ENCODE data around the gene CAMKMT.

The CAMKMT gene

DNA sequence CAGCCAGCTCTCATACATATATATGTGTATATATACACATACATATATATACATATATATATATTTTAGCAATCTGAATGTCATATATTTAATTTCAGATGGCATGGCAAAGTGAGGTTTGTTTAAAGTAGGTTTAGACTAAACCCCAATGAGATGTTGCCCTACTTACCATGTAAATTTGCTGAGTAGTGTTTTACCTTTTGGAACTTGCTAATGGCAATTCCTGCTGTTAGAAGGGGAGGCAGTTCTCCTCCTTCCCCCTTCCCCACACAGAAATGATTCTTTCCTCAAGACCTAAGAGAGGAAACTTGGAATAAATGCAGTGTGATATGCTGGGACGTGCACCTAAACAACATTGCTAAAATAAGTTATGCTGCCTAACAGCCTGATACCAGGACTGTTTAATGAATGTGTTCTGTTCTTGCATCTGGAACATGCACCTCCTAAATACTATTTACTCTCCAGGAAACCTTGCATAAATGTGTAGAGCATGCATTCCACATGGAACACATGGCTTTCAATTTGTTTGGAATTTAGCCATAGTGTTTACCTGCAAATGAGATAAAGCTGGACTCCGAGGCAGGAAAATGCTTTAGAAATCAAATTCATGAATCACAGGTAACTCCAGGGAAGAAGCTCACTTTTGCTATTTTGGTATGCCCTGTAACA lies 326.8 kb downstream of the CAMKMT start:
- no peak for DNase-seq (ENCODE audit: low read depth in 2 of 2)

DNA sequence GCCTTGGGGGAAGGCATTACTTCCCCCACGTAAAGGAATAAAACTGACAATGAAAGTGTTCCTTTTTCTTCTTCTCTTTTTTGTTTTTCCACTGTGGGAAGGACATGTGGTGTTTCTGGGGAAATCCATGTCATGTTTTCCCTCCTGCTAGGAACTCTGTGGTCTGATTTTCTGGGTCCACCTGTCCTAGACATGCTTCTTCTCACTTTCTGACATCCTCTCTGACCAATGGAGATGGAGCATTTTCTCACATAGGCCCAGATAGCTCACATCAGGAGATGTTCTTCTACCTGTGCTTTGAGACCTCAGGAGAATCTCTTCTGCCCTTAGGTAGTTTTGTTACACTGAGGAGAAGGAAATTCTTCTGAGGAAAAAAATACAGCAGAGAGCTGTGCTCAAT lies 327.8 kb downstream of the CAMKMT start:
- DNase-seq (ENCODE audit: low read depth in 2 of 2), result no peak

DNA sequence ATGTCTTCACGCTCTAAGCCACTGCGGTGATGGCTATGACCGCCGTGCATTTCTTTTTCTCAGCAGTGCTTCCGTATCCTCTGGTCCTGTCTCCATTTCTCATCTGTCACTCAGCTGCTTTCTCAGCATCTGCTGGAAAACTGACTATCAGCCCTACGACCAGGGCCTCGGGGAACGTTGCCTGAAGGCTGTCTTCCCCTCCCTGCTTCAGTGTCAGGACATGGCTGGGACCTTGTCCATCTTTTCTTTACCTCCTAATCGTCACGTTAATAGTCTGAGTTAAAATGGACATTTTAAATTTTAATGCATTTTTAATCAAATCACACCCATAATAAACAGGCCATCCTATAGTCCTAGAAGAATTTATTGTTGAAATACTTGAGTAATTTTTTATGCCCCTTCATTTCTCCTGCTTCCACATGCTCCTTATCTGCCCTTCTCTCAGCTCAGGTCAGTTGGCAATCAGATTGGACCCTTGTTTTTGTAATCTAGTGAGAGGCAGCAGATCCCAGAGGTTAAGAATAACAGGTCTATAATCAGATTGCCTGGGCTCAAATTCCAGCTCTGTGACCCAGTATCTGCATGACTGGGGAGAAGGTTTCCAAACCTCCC lies 329.5 kb downstream of the CAMKMT start:
- DNase-seq (ENCODE audit: low read depth in 2 of 2), result no peak

DNA sequence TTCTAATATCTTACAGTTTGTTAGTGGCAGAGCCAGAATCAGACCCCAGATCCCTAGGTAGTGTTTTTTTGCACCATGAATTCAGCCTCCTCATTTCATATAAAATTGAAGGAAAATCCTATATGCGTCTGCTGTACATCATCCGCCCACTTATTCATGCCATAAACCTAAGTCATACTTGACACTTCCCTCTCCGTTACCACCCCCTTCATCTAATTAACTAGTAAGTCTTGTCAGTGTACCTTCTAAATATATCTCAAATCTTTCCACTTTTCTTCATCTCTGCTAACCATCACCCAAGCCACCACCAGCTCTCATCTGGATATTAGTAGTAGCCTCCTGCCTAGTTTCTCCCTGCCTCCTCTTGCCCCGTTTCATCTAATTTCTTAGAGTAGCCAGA lies 331.1 kb downstream of the CAMKMT start:
- DNase-seq (ENCODE audit: low read depth in 2 of 2), result no peak

DNA sequence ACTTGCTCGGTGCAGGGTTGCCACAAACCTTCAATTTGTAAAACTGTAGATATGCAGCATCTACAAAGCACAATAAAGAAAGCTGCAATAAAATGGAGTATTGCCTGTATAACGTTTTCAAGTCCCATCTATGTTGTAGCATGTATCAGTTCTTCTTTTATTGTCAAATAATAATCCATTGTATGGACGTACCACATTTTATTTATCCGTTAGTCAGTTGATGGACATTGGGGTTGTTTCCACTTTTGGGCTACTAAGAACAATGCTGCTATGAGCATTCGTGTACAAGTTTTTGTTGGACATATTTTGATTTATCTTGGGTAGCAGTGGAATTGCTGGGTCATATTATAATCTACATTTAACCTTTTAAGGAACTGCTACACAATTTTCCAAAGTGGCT lies 339.1 kb downstream of the CAMKMT start:
- DNase-seq (ENCODE audit: low read depth in 2 of 2), result no peak

DNA sequence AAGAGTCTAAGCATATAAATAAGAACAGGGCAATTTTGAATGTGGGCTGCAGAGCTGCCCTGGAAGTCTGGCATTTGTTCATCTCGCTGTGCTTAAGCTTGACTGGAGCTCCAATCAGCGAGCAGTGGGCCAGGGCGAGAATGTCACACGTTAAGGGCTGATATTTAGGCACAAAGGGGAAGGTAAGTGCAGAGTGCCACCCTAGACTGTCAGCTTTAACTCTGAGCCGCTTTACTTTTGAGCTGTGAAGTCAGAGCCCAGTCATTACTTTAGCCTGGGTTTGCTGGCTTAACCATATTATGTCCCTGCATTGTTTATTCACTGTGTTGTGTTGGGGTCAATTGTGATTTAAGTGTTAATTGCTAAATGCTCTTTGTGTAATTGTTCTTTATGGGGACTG lies 343.6 kb downstream of the CAMKMT start:
- DNase-seq (ENCODE audit: low read depth in 2 of 2), result no peak

DNA sequence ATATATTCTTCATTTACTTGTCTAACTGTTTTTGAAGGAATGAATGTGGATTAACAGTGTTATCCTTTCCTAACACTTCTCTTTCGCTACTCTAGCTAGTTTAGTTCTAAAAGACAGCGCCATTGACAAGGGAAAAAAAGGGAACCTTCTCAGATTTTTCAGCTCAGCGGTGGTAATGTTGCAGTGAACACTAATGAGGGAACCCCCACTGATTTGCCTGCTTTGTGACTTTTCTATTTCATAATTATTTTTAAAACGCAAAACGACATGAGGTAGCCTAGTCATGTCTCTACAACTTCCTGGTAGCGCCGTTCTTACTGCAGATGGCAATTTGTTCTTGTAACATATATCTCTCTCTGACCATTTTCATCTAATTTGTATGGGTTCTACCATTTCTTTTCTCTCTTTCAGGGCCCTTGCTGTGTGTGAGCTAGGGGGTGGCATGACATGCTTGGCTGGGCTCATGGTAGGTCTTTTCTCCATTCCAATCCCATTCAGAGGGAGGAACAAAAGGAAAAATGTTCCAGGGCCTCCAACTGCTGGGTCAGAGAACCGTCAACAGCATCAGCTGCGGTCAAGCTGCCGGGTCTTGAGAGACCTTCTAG lies 344.2 kb downstream of the CAMKMT start:
- no peak for DNase-seq (ENCODE audit: low read depth in 2 of 2)

DNA sequence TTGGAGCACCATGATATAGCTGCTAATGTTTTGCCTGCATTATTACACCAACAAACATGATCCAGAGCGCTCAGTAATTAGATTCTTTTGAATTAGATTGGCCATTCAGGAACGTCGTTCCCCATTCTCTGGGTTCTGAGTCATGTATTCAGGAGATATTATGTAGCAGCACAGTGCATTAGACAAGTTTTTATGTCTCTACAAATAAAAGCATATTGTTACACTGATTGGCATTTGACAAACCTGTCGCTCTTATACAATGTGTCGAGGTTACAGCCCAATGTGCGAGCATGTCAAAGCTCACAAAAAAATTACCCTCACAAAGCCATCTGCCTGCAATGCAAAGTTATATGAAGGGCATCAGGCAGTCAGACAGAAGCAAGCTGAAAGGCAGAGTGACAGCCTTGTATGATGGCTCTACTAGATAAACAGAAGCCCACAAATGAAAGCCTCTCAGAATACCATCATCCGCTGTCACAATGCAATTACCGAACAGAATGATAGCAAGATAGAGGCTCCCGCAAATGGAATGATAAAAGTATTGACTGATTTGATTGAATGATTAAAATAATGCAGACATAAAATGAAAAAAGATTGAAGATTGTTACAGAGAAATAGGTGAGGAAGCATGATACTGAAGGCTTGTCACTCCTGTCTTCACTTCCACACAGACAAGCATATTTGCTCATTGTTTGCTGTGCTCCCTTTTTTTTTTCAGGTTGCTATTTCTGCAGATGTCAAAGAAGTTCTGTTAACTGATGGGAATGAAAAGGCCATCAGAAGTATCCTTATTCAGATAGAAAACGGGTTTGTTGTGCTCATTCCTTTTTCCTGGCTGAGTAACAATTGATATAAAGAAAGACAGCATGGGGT lies 345.2 kb downstream of the CAMKMT start:
- no peak for DNase-seq (ENCODE audit: low read depth in 2 of 2)

DNA sequence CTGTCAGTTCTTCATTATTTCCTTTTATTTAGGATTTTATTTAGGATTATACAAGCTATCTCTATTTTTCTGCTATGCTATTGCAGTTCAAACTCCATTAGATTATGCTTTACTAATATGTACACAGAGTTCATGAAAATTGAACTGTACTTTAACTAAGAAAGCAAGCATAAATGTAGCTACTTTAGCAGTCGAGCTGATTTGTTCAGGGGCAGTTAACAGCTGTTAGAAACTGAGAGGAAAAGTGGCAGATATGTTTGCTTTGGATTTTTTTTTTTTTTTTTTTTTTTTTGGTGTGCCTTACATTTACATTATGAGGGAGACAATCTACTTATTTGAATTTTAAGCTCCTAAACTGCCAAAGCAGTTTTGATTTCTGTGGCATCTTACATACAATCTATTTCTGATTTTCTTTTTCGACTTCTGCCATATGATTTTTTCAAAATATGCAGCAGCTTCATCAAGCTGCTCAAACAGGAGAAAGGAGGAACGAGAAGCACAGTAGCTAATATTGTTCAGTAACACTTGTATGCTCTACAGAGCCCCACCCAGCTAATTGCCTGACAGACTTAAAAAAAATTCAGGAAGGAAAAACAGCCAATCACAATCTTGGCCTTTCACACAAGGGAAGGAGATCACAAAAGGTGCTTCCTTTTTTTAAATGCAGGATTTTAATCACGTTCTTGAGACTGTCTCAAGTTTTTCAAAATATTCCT lies 346.4 kb downstream of the CAMKMT start:
- DNase-seq (ENCODE audit: low read depth in 2 of 2), result no peak

DNA sequence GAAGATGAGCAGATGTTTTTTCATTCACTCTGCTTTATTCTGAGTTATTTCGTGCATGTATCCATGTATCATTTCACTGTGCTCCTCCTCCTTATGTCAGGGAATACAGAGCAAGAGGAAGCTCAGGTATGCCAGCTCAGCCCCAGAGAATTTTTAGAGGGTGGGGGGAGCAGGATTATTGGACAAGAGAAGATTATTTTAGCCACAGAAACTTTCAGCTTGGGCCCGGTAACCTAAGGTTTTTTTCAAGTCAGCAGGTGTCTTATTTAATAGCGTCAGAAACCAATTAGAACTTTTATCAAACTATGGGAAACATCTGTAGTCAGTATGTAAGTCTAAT lies 346.9 kb downstream of the CAMKMT start:
- DNase-seq (ENCODE audit: low read depth in 2 of 2), result no peak

DNA sequence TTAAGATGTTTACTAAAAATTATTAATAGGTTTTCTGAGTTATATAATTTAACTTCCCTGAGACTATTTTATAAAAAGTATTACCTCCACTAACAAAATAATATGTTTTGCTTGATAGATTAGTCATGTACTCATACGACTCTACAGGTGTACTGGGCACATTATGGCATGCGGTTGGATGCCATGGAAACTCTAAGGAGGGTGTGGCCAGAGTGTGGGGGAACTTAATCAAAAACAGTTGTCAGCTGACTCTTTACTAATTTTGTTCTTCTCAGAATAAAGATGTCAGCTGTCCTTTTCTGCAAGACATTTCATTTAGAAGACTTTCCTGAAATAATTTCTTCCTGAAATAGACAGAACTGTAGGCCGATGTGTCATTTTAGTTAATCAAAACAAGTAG lies 351.4 kb downstream of the CAMKMT start:
- no peak for DNase-seq (ENCODE audit: low read depth in 2 of 2)

DNA sequence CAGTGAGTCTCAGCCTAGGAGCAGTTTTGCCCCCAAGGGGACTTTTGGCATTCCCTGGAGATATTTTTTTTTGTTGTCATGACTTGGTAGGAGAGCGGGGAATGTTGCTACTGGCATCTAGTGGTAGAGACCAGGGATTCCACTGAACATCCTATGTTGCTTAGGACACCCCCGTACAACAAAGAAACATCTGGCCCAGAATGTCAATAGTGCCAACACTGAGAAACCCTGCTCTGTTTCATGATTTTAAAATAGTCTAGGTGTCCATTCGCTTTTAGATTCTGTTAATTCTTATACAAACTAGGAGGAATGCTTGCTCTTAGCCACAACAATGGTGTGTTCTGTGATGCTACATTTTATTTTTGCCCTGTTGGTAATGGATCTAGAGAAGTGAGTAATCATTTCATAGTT lies 353.9 kb downstream of the CAMKMT start:
- no peak for DNase-seq (ENCODE audit: low read depth in 2 of 2)

DNA sequence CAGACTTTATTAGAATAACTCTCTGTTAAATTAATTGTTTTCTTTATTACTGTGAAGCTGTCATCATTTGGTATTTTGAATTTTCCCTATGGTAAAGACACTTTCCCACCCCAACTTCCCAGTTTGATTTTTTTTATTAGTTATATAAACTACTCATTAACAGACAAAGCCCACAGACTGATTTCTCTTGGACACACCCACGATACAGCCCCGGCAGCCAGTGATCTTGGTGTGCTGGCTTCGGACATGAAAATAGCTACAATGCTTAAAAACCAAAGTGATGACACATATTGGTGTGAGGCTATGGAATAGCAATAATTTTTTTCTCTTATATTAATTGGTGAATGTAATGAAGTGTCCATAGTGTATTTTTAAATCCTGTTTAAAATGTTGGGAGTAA lies 354.4 kb downstream of the CAMKMT start:
- no peak for DNase-seq (ENCODE audit: low read depth in 2 of 2)

DNA sequence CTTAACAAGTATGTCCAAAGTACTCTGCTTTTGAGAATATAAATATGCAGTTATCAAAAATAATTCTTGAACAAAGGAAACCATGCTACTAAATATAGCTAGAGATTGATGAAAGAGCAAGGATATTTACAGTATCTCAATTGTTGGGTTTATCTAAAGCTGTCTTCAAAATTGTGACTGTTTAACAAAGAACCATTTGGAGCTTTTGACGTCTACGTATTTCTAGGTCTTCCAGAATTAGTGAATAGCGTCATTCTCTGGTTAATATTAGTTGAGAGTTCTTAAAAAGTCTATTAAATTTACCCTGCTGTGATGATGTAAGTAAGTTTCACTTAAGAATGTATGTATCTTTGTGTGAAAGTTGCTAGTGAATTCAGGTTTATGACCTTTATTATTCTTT lies 356.7 kb downstream of the CAMKMT start:
- DNase-seq (ENCODE audit: low read depth in 2 of 2), result no peak

DNA sequence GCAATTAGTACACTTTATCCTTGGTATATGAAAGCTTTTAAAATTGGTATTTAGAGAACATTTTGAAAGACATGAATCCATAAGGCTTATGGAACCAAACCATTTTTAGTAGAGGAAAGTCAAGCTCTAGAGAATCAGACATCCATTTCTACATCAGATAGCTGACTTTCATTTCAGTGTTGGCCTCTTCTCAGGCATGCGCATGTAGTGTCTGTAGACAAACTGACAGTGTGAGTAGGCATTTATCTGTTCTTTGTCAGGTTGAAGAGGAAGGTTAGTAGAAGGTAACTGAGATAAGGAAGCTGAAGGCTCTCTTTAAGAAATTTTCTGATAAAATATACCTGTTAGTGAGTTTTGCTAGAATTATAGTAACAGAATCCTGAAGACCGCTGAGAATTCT lies 357.8 kb downstream of the CAMKMT start:
- no peak for DNase-seq (ENCODE audit: low read depth in 2 of 2)

DNA sequence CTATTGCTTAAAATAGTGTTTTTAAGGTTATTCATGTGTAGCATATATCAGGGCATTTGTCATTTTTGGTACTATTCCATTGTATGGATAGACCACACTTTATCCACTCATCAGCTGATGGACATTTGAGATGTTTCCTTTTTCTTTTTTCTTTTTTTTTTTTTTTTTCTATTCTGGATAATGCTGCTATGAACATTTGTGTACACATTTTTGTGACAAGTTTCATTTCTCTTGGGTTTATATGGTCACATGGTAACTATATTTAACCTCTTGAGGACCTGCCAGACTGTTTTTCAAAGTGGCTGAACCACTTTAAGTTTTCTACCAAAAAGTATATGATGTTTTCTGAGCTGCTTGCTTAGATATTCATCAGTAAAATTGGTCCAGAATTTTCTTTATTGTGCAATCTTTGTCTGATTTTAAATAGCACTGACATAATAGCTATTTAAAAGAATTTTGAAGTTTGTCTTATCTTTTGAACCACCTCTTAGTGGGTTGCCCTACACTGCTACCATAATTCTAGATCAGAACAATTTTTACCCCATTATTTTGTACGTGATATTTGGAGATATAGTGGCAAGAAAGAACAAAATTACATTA lies 360.4 kb downstream of the CAMKMT start:
- no peak for DNase-seq (ENCODE audit: low read depth in 2 of 2)

DNA sequence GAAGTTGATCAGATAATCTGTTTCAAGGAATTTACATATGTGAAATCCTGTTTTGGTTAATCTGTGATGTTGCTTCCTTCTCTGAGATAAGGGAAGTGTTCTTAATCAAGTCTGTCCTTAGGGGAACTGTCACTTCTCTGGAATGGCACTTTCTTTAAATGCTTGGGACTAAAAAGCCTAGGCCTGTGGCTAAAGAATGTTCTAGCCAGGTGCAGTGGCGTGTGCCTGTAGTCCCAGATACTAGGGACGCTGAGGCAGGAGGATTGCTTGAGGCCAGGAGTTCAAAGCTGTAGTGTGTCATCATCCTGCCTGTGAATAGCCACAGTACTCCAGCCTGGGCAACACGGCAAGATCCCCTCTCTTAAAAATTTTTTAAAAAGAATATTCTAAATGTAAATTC lies 362.2 kb downstream of the CAMKMT start:
- DNase-seq (ENCODE audit: low read depth in 2 of 2), result no peak

DNA sequence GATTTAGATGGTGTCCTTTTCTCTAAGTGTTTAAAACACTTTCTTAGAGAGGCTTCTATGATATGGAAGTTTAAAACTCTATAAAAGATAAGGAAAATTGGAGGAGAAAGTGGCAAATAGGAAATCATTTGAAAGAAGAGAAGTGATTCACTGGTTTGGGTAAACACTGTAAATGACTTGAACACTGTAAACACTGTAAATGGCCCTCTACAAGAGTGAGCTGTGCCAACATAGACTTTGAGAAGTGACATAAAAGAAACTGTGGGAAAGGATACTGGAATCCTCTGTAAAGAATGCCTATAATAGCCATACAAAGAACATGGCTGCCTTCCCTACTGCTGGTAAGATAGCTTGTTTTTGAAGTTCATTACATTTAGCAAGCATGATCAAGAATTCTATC lies 368.8 kb downstream of the CAMKMT start:
- DNase-seq (ENCODE audit: low read depth in 2 of 2), result no peak

DNA sequence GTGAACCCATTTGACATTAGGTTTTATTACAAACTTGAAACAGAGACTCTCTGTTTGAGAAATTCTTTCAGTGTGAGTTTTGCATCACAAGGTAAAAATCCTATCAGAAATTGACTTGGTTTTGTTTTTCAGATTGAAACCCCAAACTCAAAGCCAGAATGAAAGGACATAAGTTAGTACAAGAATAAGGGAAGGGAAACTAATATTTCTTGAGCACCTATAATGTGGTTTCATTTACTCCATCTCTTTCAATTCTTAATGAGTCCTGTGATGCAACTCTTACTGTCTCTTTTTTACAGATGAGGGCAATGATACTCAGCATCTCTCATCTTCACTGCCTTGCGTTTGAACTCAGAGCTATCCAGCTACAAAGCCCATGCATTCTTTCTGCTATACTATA lies 369.8 kb downstream of the CAMKMT start:
- no peak for DNase-seq (ENCODE audit: low read depth in 2 of 2)

DNA sequence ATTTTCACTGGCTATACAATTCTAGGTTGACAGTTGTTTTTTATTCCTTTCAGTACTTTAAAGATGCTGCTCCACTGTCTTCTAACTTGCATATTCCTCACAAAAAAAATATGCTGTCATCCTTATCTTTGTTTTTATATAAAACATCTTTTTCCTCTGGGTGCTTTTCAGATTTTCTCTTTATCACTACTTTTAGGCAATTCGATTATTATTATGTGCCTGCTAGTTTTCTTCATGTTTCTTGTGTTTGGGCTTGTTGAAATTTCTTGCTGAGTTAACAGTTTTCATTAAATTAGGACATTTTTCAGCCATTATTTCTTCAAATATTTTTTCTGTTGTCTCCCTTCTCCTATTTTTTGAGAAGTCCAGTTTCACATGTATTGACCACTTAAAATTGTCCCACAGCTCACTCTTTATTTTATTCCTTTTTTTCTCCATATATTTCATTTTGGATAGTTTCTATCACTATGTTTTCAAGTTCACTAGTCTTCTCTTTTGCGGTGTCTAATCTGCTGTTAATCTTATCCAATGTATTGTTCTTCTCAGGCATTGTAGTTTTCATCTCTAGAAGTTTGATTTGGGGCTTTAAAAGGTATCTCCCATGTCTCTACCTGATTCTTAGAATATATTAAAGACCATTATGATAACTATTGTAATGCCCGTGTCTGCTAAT lies 374.7 kb downstream of the CAMKMT start:
- DNase-seq (ENCODE audit: low read depth in 2 of 2), result no peak

DNA sequence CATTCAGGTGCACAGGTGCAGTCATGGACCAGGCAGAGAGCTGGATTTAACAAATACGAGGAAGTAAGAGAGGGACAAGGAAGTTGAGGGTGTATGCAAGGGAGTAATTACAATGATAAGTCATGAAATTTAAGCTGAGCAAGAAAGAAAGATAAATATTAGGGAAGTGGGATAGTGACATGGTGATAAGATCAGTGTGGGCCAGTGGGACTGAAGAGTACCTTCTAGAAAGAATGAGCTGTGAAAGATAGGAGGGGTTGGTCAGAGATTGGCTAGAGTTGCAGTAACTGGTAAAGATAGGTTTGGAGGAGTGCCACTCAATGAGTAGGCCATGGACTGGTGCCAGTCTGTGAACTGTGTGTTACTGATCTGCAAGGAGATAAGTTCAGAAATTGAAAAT lies 378.9 kb downstream of the CAMKMT start:
- no peak for DNase-seq (ENCODE audit: low read depth in 2 of 2)

Data from stimulated activated CD4-positive, alpha-beta T cell treated with anti-CD3 and anti-CD28 coated beads, Interleukin-1b, Interleukin-23, amount 100 ng/mL, for 1 hour (primary cell).